ENCODE results near the gene CC2D2A.

- TF ChIP-seq, protein P1, sequence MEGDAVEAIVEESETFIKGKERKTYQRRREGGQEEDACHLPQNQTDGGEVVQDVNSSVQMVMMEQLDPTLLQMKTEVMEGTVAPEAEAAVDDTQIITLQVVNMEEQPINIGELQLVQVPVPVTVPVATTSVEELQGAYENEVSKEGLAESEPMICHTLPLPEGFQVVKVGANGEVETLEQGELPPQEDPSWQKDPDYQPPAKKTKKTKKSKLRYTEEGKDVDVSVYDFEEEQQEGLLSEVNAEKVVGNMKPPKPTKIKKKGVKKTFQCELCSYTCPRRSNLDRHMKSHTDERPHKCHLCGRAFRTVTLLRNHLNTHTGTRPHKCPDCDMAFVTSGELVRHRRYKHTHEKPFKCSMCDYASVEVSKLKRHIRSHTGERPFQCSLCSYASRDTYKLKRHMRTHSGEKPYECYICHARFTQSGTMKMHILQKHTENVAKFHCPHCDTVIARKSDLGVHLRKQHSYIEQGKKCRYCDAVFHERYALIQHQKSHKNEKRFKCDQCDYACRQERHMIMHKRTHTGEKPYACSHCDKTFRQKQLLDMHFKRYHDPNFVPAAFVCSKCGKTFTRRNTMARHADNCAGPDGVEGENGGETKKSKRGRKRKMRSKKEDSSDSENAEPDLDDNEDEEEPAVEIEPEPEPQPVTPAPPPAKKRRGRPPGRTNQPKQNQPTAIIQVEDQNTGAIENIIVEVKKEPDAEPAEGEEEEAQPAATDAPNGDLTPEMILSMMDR (IDR thresholded peaks at IDR 0.05; ENCODE audit: low read depth, low read length): no peak
- no peak for TF ChIP-seq POLR2A (IDR thresholded peaks at IDR 0.05; ENCODE audit: extremely low read depth, insufficient read length)
- TF ChIP-seq, protein P2, sequence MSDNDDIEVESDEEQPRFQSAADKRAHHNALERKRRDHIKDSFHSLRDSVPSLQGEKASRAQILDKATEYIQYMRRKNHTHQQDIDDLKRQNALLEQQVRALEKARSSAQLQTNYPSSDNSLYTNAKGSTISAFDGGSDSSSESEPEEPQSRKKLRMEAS (IDR thresholded peaks at IDR 0.05; ENCODE audit: low read depth, low read length): no peak
- no peak for TF ChIP-seq MYC (IDR thresholded peaks at IDR 0.05; ENCODE audit: low read depth, low read length)
Measured at GRCh38 chr4:15550491-15550890, 80.8 kb downstream of the CC2D2A start.
